NT2/D1 (cell line): ENCODE results near the gene TBC1D7.

ENCODE experiments used
- SUZ12 ChIP-seq: IDR thresholded peaks from 2 replicates; pipeline ENCODE4 v1.6.1; 2011; ENCODE audit not compliant: insufficient read length, insufficient read depth; ENCODE audit errors: extremely low read depth
- ZNF274 ChIP-seq: IDR thresholded peaks from 2 replicates; pipeline ENCODE4 v1.6.1; 2011; ENCODE audit warnings: mild to moderate bottlenecking, low read depth, low read length

GRCh38 chr6:13278991-13279390, 49.3 kb downstream of the TBC1D7 start:
- TF ChIP-seq SUZ12 (no peak), ZNF274 (no peak)
